Activated CD4-positive, alpha-beta T cell treated with anti-CD3 and anti-CD28 coated beads, Interleukin-2, amount 10 ng/mL, durations not matched to agents 7 days and 5 days (primary cell): ENCODE data around the gene SNX27. TPM values are rescaled to one million over a fixed set of nuclear protein-coding genes. Genes with fewer than 3 reads are reported as not detected.
"Not testable (repeated sequence)": the region's sequence is repeated elsewhere in the genome, so short reads cannot be mapped to it uniquely, and the experiment has no call there.

ENCODE experiments used
- CTCF ChIA-PET: fragments of 350-600 bp; sonication (Branson Sonifier 250); formaldehyde crosslinking; loops from one replicate; lab custom pipeline; 2021; ENCODE audit warnings: antibody characterized with exemption; lab: Charles Lee
- POLR2A ChIA-PET: fragments of 350-600 bp; sonication (Branson Sonifier 250); formaldehyde crosslinking; loops from one replicate; lab custom pipeline; 2021; ENCODE audit warnings: antibody characterized with exemption; lab: Charles Lee
- DNase-seq: peaks from one replicate; pipeline ENCODE4 v3.0.0-alpha.2; 2020
- H3K27ac Mint-ChIP-seq: one replicate; pipeline ENCODE4 v1.8.0; 2021; ENCODE audit warnings: mild to moderate bottlenecking, moderate library complexity, mixed read lengths
- H3K27me3 Mint-ChIP-seq: one replicate; pipeline ENCODE4 v1.8.0; 2021; ENCODE audit warnings: mixed read lengths
- H3K36me3 Mint-ChIP-seq: one replicate; pipeline ENCODE4 v1.8.0; 2021; ENCODE audit warnings: low read depth, mixed read lengths
- H3K4me1 Mint-ChIP-seq: one replicate; pipeline ENCODE4 v1.8.0; 2021; ENCODE audit warnings: mixed read lengths
- H3K4me3 Mint-ChIP-seq: one replicate; pipeline ENCODE4 v1.8.0; 2021; ENCODE audit warnings: mild to moderate bottlenecking, moderate library complexity, mixed read lengths
- H3K9me3 Mint-ChIP-seq: one replicate; pipeline ENCODE4 v1.8.0; 2021; ENCODE audit warnings: mixed read lengths
- total RNA-seq, 2 experiments: library from RNA; stranded (reverse); gene quantifications; one replicate each; pipeline ENCODE4 v1.2.3, GENCODE V29; 2021

The SNX27 gene
- total RNA-seq, 2 experiments from 2014 or later = 24.5 to 25.1 TPM

DNA sequence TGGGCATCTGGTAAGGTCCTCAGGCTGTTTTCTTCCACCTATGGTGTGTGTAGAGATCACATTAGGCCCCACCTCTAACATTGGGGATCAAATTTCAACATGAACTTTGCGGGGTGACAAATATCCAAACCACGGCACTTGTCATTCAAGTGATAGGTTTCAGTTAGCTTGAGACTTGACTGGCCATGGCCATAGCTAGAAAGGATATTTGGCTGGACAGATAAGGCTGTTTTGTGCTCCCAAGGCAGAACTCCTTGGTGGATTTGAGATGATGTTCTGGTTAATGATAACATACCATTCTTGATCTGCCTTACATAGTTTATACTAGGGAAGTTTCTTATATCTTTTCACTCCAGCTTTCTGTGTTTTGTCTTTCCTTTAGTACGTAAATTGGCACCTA is 56.2 kb downstream of the SNX27 start:
- H3K27me3 Mint-ChIP-seq = no peaks in the 10 kb centered on the region
- H3K27ac Mint-ChIP-seq = no peak overlapping the region
- no peak overlapping the region for H3K4me3 Mint-ChIP-seq
- peaks cover 4% of the 10 kb centered on the region for H3K9me3 Mint-ChIP-seq
- H3K4me1 Mint-ChIP-seq = peaks cover 7% of the 10 kb centered on the region
- CTCF ChIA-PET = interaction anchor here (1.3 kb wide), 1 partner anchor 12 kb away, joined by 3 read pairs; no protein-coding TSS in a partner anchor
- H3K36me3 Mint-ChIP-seq = peaks cover 33% of the 10 kb centered on the region
- DNase-seq = no peak
- POLR2A ChIA-PET = no interaction called here

DNA sequence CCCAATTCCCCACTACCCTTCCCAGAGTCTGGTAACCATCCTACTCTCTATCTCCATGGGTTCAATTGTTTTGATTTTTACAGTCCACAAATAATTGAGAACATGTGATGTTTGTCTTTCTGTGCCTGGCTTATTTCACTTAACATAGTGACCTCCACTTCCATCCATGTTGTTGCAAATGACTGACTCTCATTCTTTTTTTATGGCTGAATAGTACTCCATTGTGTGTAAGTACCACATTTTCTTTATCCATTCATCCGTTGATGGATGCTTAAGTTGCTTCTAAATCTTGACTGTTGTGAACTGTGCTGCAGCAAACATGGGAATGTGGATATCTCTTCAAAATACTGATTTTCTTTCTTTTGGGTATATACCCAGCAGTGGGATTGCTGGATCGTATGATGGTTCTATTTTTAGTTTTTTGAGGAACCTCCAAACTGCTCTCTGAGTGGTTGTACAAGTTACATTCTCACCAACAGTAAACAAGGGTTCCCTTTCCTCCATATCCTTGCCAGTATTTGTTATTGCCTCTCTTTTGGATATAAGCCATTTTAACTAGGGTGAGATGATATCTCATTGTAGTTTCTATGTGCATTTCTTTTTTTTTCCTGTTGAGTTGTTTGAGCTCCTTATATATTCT is 58.3 kb downstream of the SNX27 start:
- POLR2A ChIA-PET, H3K27ac Mint-ChIP-seq, H3K27me3 Mint-ChIP-seq, H3K4me1 Mint-ChIP-seq, H3K4me3 Mint-ChIP-seq, H3K9me3 Mint-ChIP-seq, DNase-seq: not testable (repeated sequence)
- H3K36me3 Mint-ChIP-seq = peaks cover 36% of the 10 kb centered on the region
- CTCF ChIA-PET = interaction anchor here (0.6 kb wide), 1 partner anchor 407 kb away, joined by 4 read pairs; no protein-coding TSS in a partner anchor

DNA sequence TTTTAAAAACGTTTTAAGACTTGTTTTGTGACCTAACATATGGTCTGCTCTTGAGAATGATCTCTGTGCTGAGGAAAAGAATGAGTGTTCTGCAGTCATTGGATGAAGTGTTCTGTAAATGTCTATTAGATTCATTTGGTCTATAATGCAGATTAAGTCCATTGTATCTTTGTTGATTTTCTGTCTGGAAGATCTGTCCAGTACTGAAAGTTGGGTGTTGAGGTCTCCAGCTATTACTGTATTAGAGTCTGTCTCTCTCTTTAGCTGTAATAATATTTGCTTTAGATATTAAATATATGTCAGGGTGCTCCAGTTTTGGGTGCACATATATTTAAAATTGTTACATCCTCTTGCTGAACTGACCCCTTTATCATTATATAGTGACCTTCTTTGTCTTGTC is 61.6 kb downstream of the SNX27 start:
- H3K27me3 Mint-ChIP-seq = no peaks in the 10 kb centered on the region
- DNase-seq = no peak
- no peaks in the 10 kb centered on the region for H3K4me1 Mint-ChIP-seq
- H3K4me3 Mint-ChIP-seq = no peak overlapping the region
- POLR2A ChIA-PET = no interaction called here
- no peak overlapping the region for H3K27ac Mint-ChIP-seq
- H3K36me3 Mint-ChIP-seq = peaks cover 38% of the 10 kb centered on the region
- CTCF ChIA-PET = interaction anchor here (0.9 kb wide), 1 partner anchor 19 kb away, joined by 3 read pairs; no protein-coding TSS in a partner anchor
- peaks cover 4% of the 10 kb centered on the region for H3K9me3 Mint-ChIP-seq

DNA sequence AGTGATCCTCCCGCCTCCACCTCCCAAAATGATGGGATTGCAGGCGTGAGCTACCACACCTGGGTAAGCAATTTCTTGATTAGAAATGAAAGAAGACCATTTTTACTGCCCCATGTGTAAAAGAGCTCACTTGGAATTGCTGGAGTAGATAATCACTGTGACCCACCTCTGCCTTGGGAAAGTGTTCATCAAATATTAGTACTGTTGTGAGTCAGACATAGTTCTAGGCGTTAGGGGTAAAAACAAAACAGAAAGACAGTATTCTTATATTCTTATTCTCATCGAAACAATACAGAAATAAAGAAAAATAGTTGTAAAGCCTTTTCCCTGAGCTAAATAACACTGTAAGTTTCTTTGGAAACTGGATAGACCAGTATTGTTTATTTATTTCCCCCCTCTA is 68.5 kb downstream of the SNX27 start:
- H3K27ac Mint-ChIP-seq = no peak overlapping the region
- DNase-seq = no peak
- ChIA-PET POLR2A (no interaction called here), CTCF (no interaction called here)
- H3K36me3 Mint-ChIP-seq = peaks cover 5% of the 10 kb centered on the region
- no peaks in the 10 kb centered on the region for H3K27me3 Mint-ChIP-seq
- no peak overlapping the region for H3K4me3 Mint-ChIP-seq
- no peaks in the 10 kb centered on the region for H3K4me1 Mint-ChIP-seq
- no peaks in the 10 kb centered on the region for H3K9me3 Mint-ChIP-seq

DNA sequence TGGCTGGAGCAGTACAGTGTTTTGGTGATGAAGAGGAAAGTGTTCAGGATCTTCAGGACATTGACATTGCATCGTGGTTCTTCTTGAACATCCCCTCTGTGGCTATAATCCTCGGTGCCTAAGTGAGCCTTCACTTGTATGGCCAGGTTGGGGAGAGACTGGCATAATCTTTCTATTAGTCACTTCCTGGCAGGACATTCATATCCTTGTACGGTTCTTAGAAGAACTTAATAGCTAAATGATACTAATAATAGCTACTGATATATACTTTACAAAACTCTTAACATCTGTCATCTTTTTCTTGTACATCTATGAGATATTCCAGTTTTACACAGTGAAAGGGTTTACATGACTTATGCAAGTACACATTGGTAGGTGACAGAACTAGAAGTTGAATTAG is 69.0 kb downstream of the SNX27 start:
- ChIA-PET CTCF (no interaction called here), POLR2A (no interaction called here)
- no peaks in the 10 kb centered on the region for H3K4me1 Mint-ChIP-seq
- DNase-seq = no peak
- no peak overlapping the region for H3K4me3 Mint-ChIP-seq
- no peak overlapping the region for H3K27ac Mint-ChIP-seq
- no peaks in the 10 kb centered on the region for H3K27me3 Mint-ChIP-seq
- peaks cover 5% of the 10 kb centered on the region for H3K36me3 Mint-ChIP-seq
- no peaks in the 10 kb centered on the region for H3K9me3 Mint-ChIP-seq

DNA sequence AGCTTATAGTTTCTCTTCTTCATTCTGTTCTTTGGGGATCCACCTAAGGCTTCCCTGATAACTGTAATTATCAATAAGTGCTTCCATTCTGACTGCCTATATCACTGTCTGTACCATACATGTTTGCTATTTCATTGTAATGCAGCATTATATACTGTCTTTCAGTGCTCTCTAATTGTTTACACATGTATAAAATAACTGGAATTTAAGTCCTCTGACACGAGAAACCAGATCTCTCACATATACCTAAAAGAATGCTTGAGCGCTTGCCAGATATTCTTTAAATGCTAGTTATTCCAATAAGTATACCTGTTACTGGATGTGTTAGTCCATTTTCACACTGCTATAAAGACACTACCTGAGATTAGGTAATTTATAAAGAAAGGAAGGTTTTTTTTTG is 70.1 kb downstream of the SNX27 start:
- peaks cover 5% of the 10 kb centered on the region for H3K36me3 Mint-ChIP-seq
- no peaks in the 10 kb centered on the region for H3K9me3 Mint-ChIP-seq
- POLR2A ChIA-PET = no interaction called here
- no peaks in the 10 kb centered on the region for H3K4me1 Mint-ChIP-seq
- no peak for DNase-seq
- no peak overlapping the region for H3K4me3 Mint-ChIP-seq
- H3K27ac Mint-ChIP-seq = no peak overlapping the region
- CTCF ChIA-PET = no interaction called here
- no peaks in the 10 kb centered on the region for H3K27me3 Mint-ChIP-seq

DNA sequence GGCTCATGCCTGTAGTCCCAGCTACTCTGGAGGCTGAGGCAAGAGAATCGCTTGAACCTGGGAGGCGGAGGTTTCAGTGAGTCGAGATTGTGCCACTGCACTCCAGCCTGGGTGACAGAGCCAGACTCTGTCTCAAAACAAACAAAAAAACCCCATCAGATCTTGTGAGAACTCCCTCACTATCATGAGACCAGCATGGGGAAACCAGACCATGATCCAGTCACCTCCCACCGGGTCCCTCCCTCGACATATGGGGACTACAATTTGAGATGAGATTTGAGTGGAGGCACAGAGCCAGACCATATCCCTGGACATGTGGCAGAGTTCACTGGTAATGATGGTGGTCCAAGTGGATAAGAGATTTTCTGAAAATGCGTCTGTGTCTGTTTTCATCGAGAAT is 71.1 kb downstream of the SNX27 start:
- DNase-seq, H3K27ac Mint-ChIP-seq, POLR2A ChIA-PET, H3K27me3 Mint-ChIP-seq, CTCF ChIA-PET, H3K9me3 Mint-ChIP-seq, H3K4me1 Mint-ChIP-seq, H3K36me3 Mint-ChIP-seq, H3K4me3 Mint-ChIP-seq: not testable (repeated sequence)

DNA sequence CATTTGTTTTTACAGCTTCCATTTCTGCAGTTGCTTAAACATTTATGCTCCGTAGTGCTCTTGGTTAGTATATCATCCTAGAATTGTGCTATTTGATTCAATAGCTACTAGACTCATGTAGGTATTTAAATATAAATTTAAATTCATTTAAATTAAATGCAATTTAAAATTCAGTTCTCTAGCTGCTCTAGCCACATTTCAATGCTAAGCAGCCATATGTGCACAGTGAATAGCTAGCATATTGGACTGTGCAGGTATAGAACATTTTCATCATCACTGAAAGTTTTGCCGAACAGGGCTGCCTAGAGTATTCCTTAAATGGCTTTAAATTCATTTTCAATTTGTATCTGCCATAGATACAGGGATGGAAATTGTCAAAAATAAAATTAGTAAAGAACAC is 72.3 kb downstream of the SNX27 start:
- H3K9me3 Mint-ChIP-seq = no peaks in the 10 kb centered on the region
- no peaks in the 10 kb centered on the region for H3K27me3 Mint-ChIP-seq
- POLR2A ChIA-PET = interaction anchor here (0.7 kb wide), 1 partner anchor 106 kb away, joined by 4 read pairs; the partner anchor contains the start of gene TDRKH
- H3K4me3 Mint-ChIP-seq = no peak overlapping the region
- H3K27ac Mint-ChIP-seq = no peak overlapping the region
- no peaks in the 10 kb centered on the region for H3K4me1 Mint-ChIP-seq
- no peaks in the 10 kb centered on the region for H3K36me3 Mint-ChIP-seq
- CTCF ChIA-PET = interaction anchor here (1.2 kb wide), 1 partner anchor 13 kb away, joined by 4 read pairs; no protein-coding TSS in a partner anchor
- DNase-seq = no peak

DNA sequence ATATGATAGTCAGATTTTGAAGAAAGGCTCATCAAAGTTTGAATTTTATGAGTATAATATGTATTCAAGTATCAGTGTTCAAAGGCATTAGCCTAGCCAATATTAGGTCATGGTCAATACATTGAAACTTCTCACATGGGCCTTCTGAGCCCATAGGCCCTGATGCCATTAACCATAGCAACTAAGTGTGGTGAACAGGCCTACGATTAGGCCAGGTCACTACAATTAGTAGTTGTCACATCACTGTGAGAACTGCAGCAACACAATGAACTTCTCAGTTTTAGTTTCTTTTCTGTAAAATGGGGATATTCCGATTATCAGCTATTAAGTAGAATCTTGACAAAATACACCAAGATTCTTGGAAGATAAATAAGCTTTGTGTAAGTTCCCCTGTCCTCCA is 74.7 kb downstream of the SNX27 start:
- Mint-ChIP-seq H3K4me3 (no peak overlapping the region), H3K36me3 (no peaks in the 10 kb centered on the region), H3K9me3 (no peaks in the 10 kb centered on the region), H3K4me1 (no peaks in the 10 kb centered on the region), H3K27me3 (no peaks in the 10 kb centered on the region), H3K27ac (no peak overlapping the region)
- POLR2A ChIA-PET = no interaction called here
- no peak for DNase-seq
- CTCF ChIA-PET = interaction anchor here (0.6 to 2.0 kb wide), 2 partner anchors 42 to 165 kb away, joined by 3 to 4 read pairs; no protein-coding TSS in a partner anchor

DNA sequence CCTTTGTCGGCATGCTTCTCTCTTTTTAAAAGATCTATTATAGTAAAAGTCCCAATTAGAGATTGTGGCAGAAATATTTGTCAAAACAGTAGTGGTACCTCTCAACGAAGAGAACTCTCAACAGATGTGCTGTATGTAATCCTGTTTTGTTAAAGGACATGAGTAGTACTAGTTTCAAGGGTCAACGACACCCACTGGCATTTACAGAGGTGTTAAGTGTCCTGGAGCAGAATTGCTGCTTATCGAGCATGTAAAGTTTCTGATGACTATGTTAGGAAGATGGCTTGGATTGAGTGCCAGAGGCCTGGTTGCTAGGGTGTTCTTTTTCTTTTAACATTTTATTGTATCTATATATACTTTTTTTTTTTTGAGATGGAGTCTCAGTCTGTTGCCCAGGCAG is 77.6 kb downstream of the SNX27 start:
- Mint-ChIP-seq H3K4me1 (peaks cover 4% of the 10 kb centered on the region), H3K4me3 (no peak overlapping the region), H3K27ac (no peak overlapping the region), H3K27me3 (no peaks in the 10 kb centered on the region), H3K36me3 (peaks cover 5% of the 10 kb centered on the region), H3K9me3 (no peaks in the 10 kb centered on the region)
- POLR2A ChIA-PET = no interaction called here
- CTCF ChIA-PET = interaction anchor here (0.6 to 1.5 kb wide), 2 partner anchors 21 to 216 kb away, joined by 3 to 5 read pairs; no protein-coding TSS in a partner anchor
- DNase-seq = no peak

DNA sequence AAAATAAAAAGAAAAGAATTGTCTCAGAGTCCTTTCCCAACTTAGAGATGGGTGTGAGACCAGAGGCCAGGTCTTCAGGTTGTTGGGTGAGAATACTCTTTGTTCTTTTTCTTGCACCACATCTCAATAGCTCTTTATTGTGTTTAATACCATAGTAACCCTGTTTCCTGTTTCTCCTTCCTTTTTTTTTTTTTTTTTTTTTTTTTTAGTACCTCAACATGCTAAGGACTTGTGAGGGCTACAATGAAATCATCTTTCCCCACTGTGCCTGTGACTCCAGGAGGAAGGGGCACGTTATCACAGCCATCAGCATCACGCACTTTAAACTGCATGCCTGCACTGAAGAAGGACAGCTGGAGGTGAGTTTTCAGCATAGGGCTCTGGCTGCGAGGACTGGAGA is 80.4 kb downstream of the SNX27 start:
- ChIA-PET POLR2A (no interaction called here), CTCF (interaction anchor here (0.6 kb wide), 1 partner anchor 271 kb away, joined by 4 read pairs; no protein-coding TSS in a partner anchor)
- Mint-ChIP-seq H3K4me3 (no peak overlapping the region), H3K27ac (no peak overlapping the region), H3K36me3 (peaks cover 5% of the 10 kb centered on the region), H3K4me1 (peaks cover 4% of the 10 kb centered on the region), H3K9me3 (no peaks in the 10 kb centered on the region), H3K27me3 (no peaks in the 10 kb centered on the region)
- no peak for DNase-seq

DNA sequence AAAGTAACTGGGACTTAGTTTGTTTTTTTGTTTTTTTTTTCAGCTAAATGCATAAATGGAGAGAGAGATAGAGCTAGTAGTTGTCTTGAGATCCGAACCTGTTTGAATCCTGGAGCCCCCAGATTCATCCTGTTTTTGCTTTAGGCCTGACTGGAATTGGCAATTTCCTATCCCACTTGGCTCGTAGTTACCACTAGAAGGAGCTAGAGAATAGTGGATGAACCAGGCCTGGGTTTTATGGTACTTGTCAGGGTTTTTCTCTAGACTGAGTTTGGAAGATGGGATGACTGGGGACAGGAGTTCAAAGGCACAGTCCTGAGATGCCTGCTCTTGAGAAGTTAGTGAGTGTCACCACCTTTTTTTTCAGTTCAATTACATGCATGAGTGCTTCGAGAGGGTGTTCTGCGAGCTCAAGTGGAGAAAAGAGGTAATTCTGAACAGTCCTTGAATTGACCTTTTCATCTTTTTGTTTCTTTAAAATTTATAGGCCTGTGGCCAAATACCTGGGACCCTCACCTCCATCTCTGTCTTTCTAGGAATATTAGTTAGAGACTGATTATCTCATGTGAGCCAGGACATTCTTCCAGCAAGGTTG is 81.3 kb downstream of the SNX27 start:
- POLR2A ChIA-PET = no interaction called here
- no peak overlapping the region for H3K27ac Mint-ChIP-seq

DNA sequence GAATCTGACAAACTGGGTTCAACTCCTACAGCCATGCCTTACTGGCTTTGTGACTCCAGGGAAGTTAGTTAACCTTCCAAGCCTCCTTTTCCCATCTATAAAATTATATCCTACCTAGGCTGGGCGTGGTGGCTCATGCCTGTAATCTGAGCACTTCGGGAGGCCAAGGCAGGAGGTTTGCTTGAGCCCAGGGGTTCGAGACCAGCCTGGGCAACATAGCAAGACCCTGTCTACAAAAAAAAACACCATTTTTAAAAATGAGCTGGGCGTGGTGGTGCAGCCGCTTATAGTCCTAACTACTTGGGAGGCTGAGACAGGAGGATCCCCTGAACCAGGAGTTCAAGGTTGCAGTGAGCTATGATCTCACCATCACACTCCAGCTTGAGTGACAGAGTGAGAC is 89.7 kb downstream of the SNX27 start:
- Mint-ChIP-seq H3K27ac (no peak overlapping the region), H3K9me3 (no peaks in the 10 kb centered on the region), H3K4me3 (no peak overlapping the region), H3K27me3 (no peaks in the 10 kb centered on the region), H3K4me1 (peaks cover 7% of the 10 kb centered on the region), H3K36me3 (peaks cover 3% of the 10 kb centered on the region)
- DNase-seq = no peak
- CTCF ChIA-PET = no interaction called here
- POLR2A ChIA-PET = no interaction called here

More for the DNA sequence above, 81.3 kb downstream of the SNX27 start:
- DNase-seq = no peak
- CTCF ChIA-PET = interaction anchor here (0.8 to 1.0 kb wide), 2 partner anchors 294 to 308 kb away, joined by 3 to 4 read pairs; partner anchors contain the start of gene PSMB4
- Mint-ChIP-seq H3K4me1 (peaks cover 4% of the 10 kb centered on the region), H3K36me3 (peaks cover 8% of the 10 kb centered on the region), H3K9me3 (no peaks in the 10 kb centered on the region), H3K4me3 (no peak overlapping the region), H3K27me3 (no peaks in the 10 kb centered on the region)
